HG02938 (cell line): ENCODE measurements around the gene SPRY1.

Source experiments
- ATAC-seq: cut with Tn5 transposase; IDR thresholded peaks from one replicate; pipeline ENCODE4 v1.9.1; 2021; ENCODE audit warnings: mild to moderate bottlenecking, moderate library complexity; ENCODE audit not compliant: unreplicated experiment

Gene SPRY1

GRCh38 chr4:123396307-123397143, at the start of gene SPRY1:
TSS of gene SPRY1 (plus strand) at chr4:123396795. CDS start at chr4:123401592, 4,797 bp downstream.
- peak; percentile 54 for ATAC-seq

GRCh38 chr4:123346951-123347350, 49.6 kb upstream of the SPRY1 start:
- ATAC-seq, result no peak

- no peak for ATAC-seq
Observed at GRCh38 chr4:123348946-123349345, 47.6 kb upstream of the SPRY1 start.

GRCh38 chr4:123349421-123350190, 47.0 kb upstream of the SPRY1 start:
- no peak for ATAC-seq

GRCh38 chr4:123350191-123350544, 46.4 kb upstream of the SPRY1 start:
- ATAC-seq, result no peak

GRCh38 chr4:123350726-123351125, 45.9 kb upstream of the SPRY1 start:
- ATAC-seq, result no peak

- no peak for ATAC-seq
Observed at GRCh38 chr4:123351713-123352112, 44.9 kb upstream of the SPRY1 start.

GRCh38 chr4:123352240-123352945, 44.2 kb upstream of the SPRY1 start:
- no peak for ATAC-seq

GRCh38 chr4:123352966-123353365, 43.6 kb upstream of the SPRY1 start:
- ATAC-seq, result no peak

- no peak for ATAC-seq
Observed at GRCh38 chr4:123353656-123354055, 42.9 kb upstream of the SPRY1 start.

GRCh38 chr4:123354701-123355100, 41.9 kb upstream of the SPRY1 start:
- no peak for ATAC-seq

GRCh38 chr4:123356921-123357320, 39.7 kb upstream of the SPRY1 start:
- no peak for ATAC-seq

- ATAC-seq, result no peak
Observed at GRCh38 chr4:123359449-123360315, 36.9 kb upstream of the SPRY1 start.

GRCh38 chr4:123361195-123361861, 35.3 kb upstream of the SPRY1 start:
- no peak for ATAC-seq

GRCh38 chr4:123362103-123362502, 34.5 kb upstream of the SPRY1 start:
- ATAC-seq, result no peak

GRCh38 chr4:123363729-123364128, 32.9 kb upstream of the SPRY1 start:
- peak; percentile 98 for ATAC-seq

- ATAC-seq, result no peak
Observed at GRCh38 chr4:123364906-123365305, 31.7 kb upstream of the SPRY1 start.

GRCh38 chr4:123365412-123365811, 31.2 kb upstream of the SPRY1 start:
- no peak for ATAC-seq

GRCh38 chr4:123366144-123366748, 30.3 kb upstream of the SPRY1 start:
- no peak for ATAC-seq

GRCh38 chr4:123378794-123379193, 17.8 kb upstream of the SPRY1 start:
- ATAC-seq, result no peak
